GM12878 (cell line): Measurements from ENCODE around the gene CAPN10. TPM values are rescaled to one million over a fixed set of nuclear protein-coding genes. Genes with fewer than 3 reads are reported as not detected.

ENCODE experiments used
- ATAC-seq: fragments of 200-7000 bp; cut with Tn5 transposase; 3 replicates; pipeline ENCODE4 v1.9.1; 2020; ENCODE audit warnings: mild to moderate bottlenecking, moderate library complexity
- BruUV-seq: library from RNA; stranded (reverse); fragments of 400-500 nt; replicated peaks from 2 replicates; lab custom pipeline; 2021; lab: Mats Ljungman, UMichigan
- CTCF ChIA-PET: fragments of 300-600 bp; sonication (Branson Sonifier 250); formaldehyde crosslinking; extraction: SDS; loops from one replicate; lab custom pipeline; 2021; ENCODE audit warnings: inconsistent platforms; lab: Yijun Ruan, JAX
- POLR2A ChIA-PET: fragments of 350-600 bp; formaldehyde crosslinking; extraction: SDS; loops from one replicate; lab custom pipeline; 2021; ENCODE audit warnings: inconsistent platforms; lab: Charles Lee
- RAD21 ChIA-PET: fragments of 300-600 bp; sonication (Branson Sonifier 250); formaldehyde crosslinking; loops from one replicate; lab custom pipeline; 2023; ENCODE audit warnings: antibody characterized with exemption; ENCODE audit not compliant: unreplicated experiment; lab: Charles Lee
- SMC1A ChIA-PET: fragments of 300-600 bp; sonication (Branson Sonifier 250); formaldehyde crosslinking; loops from one replicate; lab custom pipeline; 2023; ENCODE audit not compliant: unreplicated experiment, uncharacterized antibody; lab: Charles Lee
- DNase-seq: peaks from one replicate; pipeline ENCODE4 v3.0.0-alpha.2; 2011; ENCODE audit warnings: low read depth, low spot score
- FAIRE-seq: peaks from 3 replicates; lab custom pipeline; 2011; peaks lifted over from hg19 to GRCh38; lab: Jason Lieb, UNC
- H2AFZ ChIP-seq: 2 replicates; pipeline ENCODE4 v1.6.0; 2011; ENCODE audit warnings: low read depth, low read length, control low read depth; ENCODE audit not compliant: control insufficient read depth
- H3K27ac ChIP-seq: 2 replicates; pipeline ENCODE4 v1.5.1; 2011; ENCODE audit warnings: control low read depth; ENCODE audit not compliant: control insufficient read depth, insufficient read depth
- H3K27me3 ChIP-seq, 2 experiments: replicated peaks in 1 of 2; 2 replicates each; pipeline versions ENCODE4 v1.6.0 to v1.6.1; 2011; ENCODE audit warnings: low read length in 1 of 2; ENCODE audit not compliant: control insufficient read depth in 2 of 2, insufficient read depth in 2 of 2
- H3K36me3 ChIP-seq, 2 experiments: 2 replicates each; pipeline ENCODE4 v1.5.1; 2011; ENCODE audit warnings: low read length in 1 of 2; ENCODE audit not compliant: control insufficient read depth in 2 of 2, insufficient read depth in 2 of 2
- H3K4me1 ChIP-seq: 2 replicates; pipeline ENCODE4 v1.6.1; 2011; ENCODE audit warnings: mild to moderate bottlenecking, low read length, moderate library complexity, mixed read lengths; ENCODE audit not compliant: control insufficient read depth, insufficient read depth
- H3K4me2 ChIP-seq: 2 replicates; pipeline ENCODE4 v1.6.0; 2011; ENCODE audit warnings: control low read depth; ENCODE audit not compliant: control insufficient read depth, insufficient read depth
- H3K4me3 ChIP-seq: fragments of 200-600 bp; sonication (generic); 2 replicates; pipeline ENCODE4 v1.5.1; 2016
- H3K79me2 ChIP-seq: 2 replicates; pipeline ENCODE4 v1.6.0; 2011; ENCODE audit warnings: low read length; ENCODE audit not compliant: control insufficient read depth, insufficient read depth
- H3K9ac ChIP-seq: 2 replicates; pipeline ENCODE4 v1.8.0; 2011; ENCODE audit warnings: low read length, control low read depth, mixed read lengths; ENCODE audit not compliant: control insufficient read depth, insufficient read depth
- H3K9me3 ChIP-seq: replicated peaks from 3 replicates; pipeline ENCODE4 v1.5.1; 2011; ENCODE audit warnings: mild to moderate bottlenecking, low read length; ENCODE audit not compliant: control insufficient read depth, insufficient read depth
- H4K20me1 ChIP-seq: 2 replicates; pipeline ENCODE4 v1.6.0; 2011; ENCODE audit not compliant: control insufficient read depth, insufficient read depth
- BHLHE40 ChIP-seq, 2 experiments: fragments of 450-650 bp in 1 of 2; IDR thresholded peaks; 2 replicates each; pipeline ENCODE4 v1.6.1; 2011 to 2017; ENCODE audit warnings: low read depth in 2 of 2, borderline replicate concordance in 1 of 2, improper control_type of control experiment in 1 of 2, low read length in 1 of 2, mild to moderate bottlenecking in 1 of 2
- HCFC1 ChIP-seq: fragments of 150-350 bp; IDR thresholded peaks from 2 replicates; pipeline ENCODE4 v1.6.1; 2014; ENCODE audit warnings: low read length
- HDGF ChIP-seq: fragments of 450-650 bp; IDR thresholded peaks from 2 replicates; pipeline ENCODE4 v1.6.1; 2016; ENCODE audit warnings: antibody characterized with exemption
- KAT2A ChIP-seq: conservative IDR thresholded peaks from 2 replicates; pipeline ENCODE4 v1.6.1; 2011; ENCODE audit warnings: low read depth, low read length; ENCODE audit not compliant: control insufficient read depth
- MXI1 ChIP-seq: fragments of 150-350 bp; IDR thresholded peaks from 2 replicates; pipeline ENCODE4 v1.6.1; 2011; ENCODE audit warnings: low read depth, mild to moderate bottlenecking, inconsistent platforms, low read length, improper control_type of control experiment
- RBBP5 ChIP-seq: fragments of 200-600 bp; sonication (generic); conservative IDR thresholded peaks from 2 replicates; pipeline ENCODE4 v1.6.1; 2016
- RELB ChIP-seq: fragments of 450-650 bp; IDR thresholded peaks from 2 replicates; pipeline ENCODE4 v1.6.1; 2017; ENCODE audit warnings: low read depth, mild to moderate bottlenecking, moderate library complexity
- STAT3 ChIP-seq: IDR thresholded peaks from 2 replicates; pipeline ENCODE4 v1.6.1; 2011; ENCODE audit warnings: low read depth, low read length, improper control_type of control experiment
- TCF12 ChIP-seq: IDR thresholded peaks from 2 replicates; pipeline ENCODE4 v1.6.1; 2011; ENCODE audit warnings: low read depth, mild to moderate bottlenecking, low read length
- ZNF217 ChIP-seq: fragments of 450-650 bp; IDR thresholded peaks from 2 replicates; pipeline ENCODE4 v1.6.1; 2017; ENCODE audit warnings: antibody characterized with exemption, mild to moderate bottlenecking
- ZNF384 ChIP-seq: IDR thresholded peaks from 2 replicates; pipeline ENCODE4 v1.6.1; 2012; ENCODE audit warnings: low read depth, mild to moderate bottlenecking, low read length, improper control_type of control experiment, borderline replicate concordance
- ZSCAN29 ChIP-seq: fragments of 450-650 bp; IDR thresholded peaks from 2 replicates; pipeline ENCODE4 v1.6.1; 2017; ENCODE audit warnings: mild to moderate bottlenecking, moderate library complexity
- WGBS: methylation state at CpG from one replicate; pipeline ENCODE4 v1.1.6; 2016; ENCODE audit warnings: low lambda C conversion rate; ENCODE audit not compliant: insufficient replicate concordance, insufficient coverage; ENCODE audit errors: missing lambda C conversion rate; 5-methylcytosine and 5-hydroxymethylcytosine counted together
- in situ Hi-C: fragments of 300-500 bp; cut with MboI; formaldehyde crosslinking; loops from 9 replicates; pipeline ENCODE4 v1.14.3; 2018; ENCODE audit warnings: mixed read lengths
- intact Hi-C: fragments of 100-400 bp; cut with micrococcal nuclease; formaldehyde crosslinking; loops from one replicate; pipeline ENCODE4 v1.14.2; 2022; ENCODE audit not compliant: unreplicated experiment
- polyA plus RNA-seq, 11 experiments: library from polyadenylated mRNA; depleted of rRNA in 4 of 11; unstranded in 6 of 11; stranded (reverse) in 5 of 11; fragments of >200 nt; fragmentation: Nextera tagmentation in 4 of 11; fragmentation: Illumina TruSeq in 1 of 11; extraction: Ambion mirVana in 4 of 11; extraction: Trizol in 1 of 11; gene quantifications; 1 replicate in 1 of 11; 2 replicates in 10 of 11; pipeline versions ENCODE4 v1.2.1 to v1.2.3, GENCODE V29; 2011 to 2016; ENCODE audit warnings: inconsistent platforms in 2 of 11, missing spikeins in 2 of 11, low read depth in 1 of 11
- total RNA-seq, 4 experiments: library from RNA; depleted of rRNA in 3 of 4; stranded (reverse); fragments of >200 nt in 3 of 4; fragmentation: Illumina TruSeq in 1 of 4; extraction: Trizol in 1 of 4; gene quantifications; 2 replicates each; pipeline versions ENCODE4 v1.2.1 to v1.2.3, GENCODE V29; 2013 to 2021
- TF ChIP-seq, protein P1 (sequence below): fragments of 150-350 bp; IDR thresholded peaks from 2 replicates; pipeline ENCODE4 v1.6.1; 2016; ENCODE audit warnings: low read depth, low read length
- TF ChIP-seq, protein P2 (sequence below): fragments of 450-650 bp; IDR thresholded peaks from 2 replicates; pipeline ENCODE4 v1.6.1; 2017; ENCODE audit warnings: mild to moderate bottlenecking
- TF ChIP-seq, protein P3 (sequence below): fragments of 450-650 bp; IDR thresholded peaks from 2 replicates; pipeline ENCODE4 v1.6.1; 2016; ENCODE audit warnings: mild to moderate bottlenecking

The CAPN10 gene
- total and polyA plus RNA-seq, 10 of the 15 experiments (the other 5 are each of a cell fraction or from before 2014, with no cell fraction given): 0.37 to 40.6 (median 17.5) TPM

DNA sequence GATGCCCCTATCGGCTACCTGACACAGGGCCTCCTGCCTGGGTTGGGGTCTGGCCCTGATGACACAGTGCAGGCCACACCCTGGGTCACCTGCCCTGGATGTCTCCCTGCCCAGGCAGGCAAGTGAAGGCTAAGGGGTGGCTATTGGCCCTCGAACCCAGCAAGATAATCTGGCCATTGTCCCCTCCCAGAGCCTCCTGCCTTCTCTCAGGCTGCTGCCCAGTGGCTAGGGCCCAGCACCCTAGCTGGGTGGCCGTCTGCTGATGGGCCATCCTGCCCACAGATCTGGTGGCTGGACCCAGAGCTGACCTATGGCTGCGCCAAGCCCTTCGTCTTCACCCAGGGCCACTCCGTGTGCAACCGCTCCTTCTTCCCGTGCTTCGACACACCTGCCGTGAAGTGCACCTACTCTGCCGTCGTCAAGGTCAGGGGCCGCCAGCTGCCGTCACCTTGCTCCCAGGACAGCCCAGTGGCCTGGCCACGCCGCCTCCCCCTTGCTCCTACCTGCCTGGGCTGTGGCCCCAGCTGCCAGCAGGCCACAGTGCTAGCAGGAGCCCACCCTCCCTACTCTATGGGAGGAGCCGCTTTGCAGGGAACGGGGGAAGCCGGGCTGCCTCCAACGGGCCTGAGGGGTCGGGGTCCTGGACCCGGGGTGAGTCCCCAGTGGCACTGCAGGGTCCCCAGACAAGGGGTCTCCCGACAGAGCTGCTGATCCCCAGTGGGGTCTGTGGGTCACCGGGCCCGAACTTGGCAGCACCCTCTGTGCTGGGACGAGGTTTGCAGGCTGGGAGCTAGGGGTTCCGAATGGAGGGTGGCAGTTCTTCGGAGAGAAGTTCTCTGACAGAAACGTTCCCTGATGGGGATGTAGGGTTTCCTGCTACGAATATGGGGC lies 14.1 kb upstream of the CAPN10 start:
- intact Hi-C loops: no loop called here
- Histone ChIP-seq H3K9ac (no peak overlapping the region), H3K79me2 (peaks cover 21% of the 10 kb centered on the region), H3K27ac (no peak overlapping the region), H2AFZ (no peak overlapping the region), H4K20me1 (no peaks in the 10 kb centered on the region; the same call in 1 of the 2 replicates), H3K9me3 (no peaks in the 10 kb centered on the region), H3K27me3 (no peaks in the 10 kb centered on the region), H3K4me3 (no peak overlapping the region), H3K36me3 (peaks cover 0 to 3% of the 10 kb centered on the region in 2 experiments; a peak in 2 of 4 replicates), H3K4me1 (peaks cover 17% of the 10 kb centered on the region), H3K4me2 (no peak overlapping the region)
- ChIA-PET RAD21 (no interaction called here), POLR2A (interaction anchor here (0.6 to 1.0 kb wide), 2 partner anchors 14 to 749 kb away, joined by 3 to 5 read pairs; partner anchors contain the start of gene CAPN10), SMC1A (no interaction called here), CTCF (interaction anchor here (1.4 to 2.0 kb wide), 3 partner anchors 8 to 58 kb away, joined by 3 to 6 read pairs (median 3); no protein-coding TSS in a partner anchor)
- in situ Hi-C loops: no loop called here
- FAIRE-seq (no peak), ATAC-seq (no peak), DNase-seq (no peak)
- no TSS peak for BruUV-seq
- WGBS: 91% methylated on average over 30 of the region's 30 CpGs
- TF ChIP-seq HCFC1 (no peak), RBBP5 (no peak), STAT3 (no peak), ZSCAN29 (no peak), MXI1 (no peak), RELB (no peak), ZNF384 (no peak), BHLHE40 (IDR thresholded peaks at IDR 0.05; ENCODE audit: borderline replicate concordance in 1 of 2, low read depth in 2 of 2, low read length in 1 of 2) (no peak), ZNF217 (no peak), TCF12 (no peak), HDGF (no peak), KAT2A (no peak)
- TF ChIP-seq, protein P1, sequence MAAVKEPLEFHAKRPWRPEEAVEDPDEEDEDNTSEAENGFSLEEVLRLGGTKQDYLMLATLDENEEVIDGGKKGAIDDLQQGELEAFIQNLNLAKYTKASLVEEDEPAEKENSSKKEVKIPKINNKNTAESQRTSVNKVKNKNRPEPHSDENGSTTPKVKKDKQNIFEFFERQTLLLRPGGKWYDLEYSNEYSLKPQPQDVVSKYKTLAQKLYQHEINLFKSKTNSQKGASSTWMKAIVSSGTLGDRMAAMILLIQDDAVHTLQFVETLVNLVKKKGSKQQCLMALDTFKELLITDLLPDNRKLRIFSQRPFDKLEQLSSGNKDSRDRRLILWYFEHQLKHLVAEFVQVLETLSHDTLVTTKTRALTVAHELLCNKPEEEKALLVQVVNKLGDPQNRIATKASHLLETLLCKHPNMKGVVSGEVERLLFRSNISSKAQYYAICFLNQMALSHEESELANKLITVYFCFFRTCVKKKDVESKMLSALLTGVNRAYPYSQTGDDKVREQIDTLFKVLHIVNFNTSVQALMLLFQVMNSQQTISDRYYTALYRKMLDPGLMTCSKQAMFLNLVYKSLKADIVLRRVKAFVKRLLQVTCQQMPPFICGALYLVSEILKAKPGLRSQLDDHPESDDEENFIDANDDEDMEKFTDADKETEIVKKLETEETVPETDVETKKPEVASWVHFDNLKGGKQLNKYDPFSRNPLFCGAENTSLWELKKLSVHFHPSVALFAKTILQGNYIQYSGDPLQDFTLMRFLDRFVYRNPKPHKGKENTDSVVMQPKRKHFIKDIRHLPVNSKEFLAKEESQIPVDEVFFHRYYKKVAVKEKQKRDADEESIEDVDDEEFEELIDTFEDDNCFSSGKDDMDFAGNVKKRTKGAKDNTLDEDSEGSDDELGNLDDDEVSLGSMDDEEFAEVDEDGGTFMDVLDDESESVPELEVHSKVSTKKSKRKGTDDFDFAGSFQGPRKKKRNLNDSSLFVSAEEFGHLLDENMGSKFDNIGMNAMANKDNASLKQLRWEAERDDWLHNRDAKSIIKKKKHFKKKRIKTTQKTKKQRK: no peak
- TF ChIP-seq, protein P2, sequence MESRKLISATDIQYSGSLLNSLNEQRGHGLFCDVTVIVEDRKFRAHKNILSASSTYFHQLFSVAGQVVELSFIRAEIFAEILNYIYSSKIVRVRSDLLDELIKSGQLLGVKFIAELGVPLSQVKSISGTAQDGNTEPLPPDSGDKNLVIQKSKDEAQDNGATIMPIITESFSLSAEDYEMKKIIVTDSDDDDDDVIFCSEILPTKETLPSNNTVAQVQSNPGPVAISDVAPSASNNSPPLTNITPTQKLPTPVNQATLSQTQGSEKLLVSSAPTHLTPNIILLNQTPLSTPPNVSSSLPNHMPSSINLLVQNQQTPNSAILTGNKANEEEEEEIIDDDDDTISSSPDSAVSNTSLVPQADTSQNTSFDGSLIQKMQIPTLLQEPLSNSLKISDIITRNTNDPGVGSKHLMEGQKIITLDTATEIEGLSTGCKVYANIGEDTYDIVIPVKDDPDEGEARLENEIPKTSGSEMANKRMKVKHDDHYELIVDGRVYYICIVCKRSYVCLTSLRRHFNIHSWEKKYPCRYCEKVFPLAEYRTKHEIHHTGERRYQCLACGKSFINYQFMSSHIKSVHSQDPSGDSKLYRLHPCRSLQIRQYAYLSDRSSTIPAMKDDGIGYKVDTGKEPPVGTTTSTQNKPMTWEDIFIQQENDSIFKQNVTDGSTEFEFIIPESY: no peak
- TF ChIP-seq, protein P3, sequence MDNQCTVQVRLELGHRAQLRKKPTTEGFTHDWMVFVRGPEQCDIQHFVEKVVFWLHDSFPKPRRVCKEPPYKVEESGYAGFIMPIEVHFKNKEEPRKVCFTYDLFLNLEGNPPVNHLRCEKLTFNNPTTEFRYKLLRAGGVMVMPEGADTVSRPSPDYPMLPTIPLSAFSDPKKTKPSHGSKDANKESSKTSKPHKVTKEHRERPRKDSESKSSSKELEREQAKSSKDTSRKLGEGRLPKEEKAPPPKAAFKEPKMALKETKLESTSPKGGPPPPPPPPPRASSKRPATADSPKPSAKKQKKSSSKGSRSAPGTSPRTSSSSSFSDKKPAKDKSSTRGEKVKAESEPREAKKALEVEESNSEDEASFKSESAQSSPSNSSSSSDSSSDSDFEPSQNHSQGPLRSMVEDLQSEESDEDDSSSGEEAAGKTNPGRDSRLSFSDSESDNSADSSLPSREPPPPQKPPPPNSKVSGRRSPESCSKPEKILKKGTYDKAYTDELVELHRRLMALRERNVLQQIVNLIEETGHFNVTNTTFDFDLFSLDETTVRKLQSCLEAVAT: no peak
